ENCODE data around the gene OTUD6A.

GRCh38 chrX:70043685-70044084 lies 18.6 kb upstream of the OTUD6A start:
- no peak for TF ChIP-seq CTCF (IDR thresholded peaks at IDR 0.05)
- no peak for TF ChIP-seq EZH2 (IDR thresholded peaks at IDR 0.05)
